NCI-H1417 treated with DMSO at 0.1 percent for 48 hours (cell line): ENCODE measurements around the gene WASHC2A.
"Not testable (repeated sequence)": the region's sequence is repeated elsewhere in the genome, so short reads cannot be mapped to it uniquely, and the experiment has no call there.

ENCODE experiments used
- DNase-seq: peaks from one replicate; lab custom pipeline; 2025; lab: John Stamatoyannopoulos, UW

Gene WASHC2A

DNA sequence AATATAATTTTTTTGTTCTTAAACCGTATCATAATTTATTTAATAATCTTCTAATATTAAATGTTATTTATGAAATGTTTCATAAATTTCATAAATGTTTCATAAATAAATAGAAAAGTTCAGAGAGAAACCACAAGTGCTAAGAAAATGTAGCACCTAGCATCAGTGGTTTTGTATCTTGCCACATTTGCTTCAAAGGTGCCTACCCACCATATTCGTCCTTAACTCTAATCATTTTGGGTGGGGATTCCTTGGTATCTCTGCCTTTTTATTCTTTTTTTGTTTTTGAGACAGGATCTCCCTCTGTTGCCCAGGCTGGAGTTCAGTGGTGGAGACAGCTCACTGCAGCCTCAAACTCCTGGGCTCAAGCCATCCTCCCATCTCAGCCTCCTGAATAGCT, 7.4 kb downstream of the WASHC2A start:
- not testable (repeated sequence) for DNase-seq

- not testable (repeated sequence) for DNase-seq
Observed at GRCh38 chr10:50075544-50075943, 7.8 kb downstream of the WASHC2A start.

GRCh38 chr10:50091304-50091703, 23.6 kb downstream of the WASHC2A start:
- not testable (repeated sequence) for DNase-seq

GRCh38 chr10:50092928-50093327, 25.2 kb downstream of the WASHC2A start:
- DNase-seq, result not testable (repeated sequence)

DNA sequence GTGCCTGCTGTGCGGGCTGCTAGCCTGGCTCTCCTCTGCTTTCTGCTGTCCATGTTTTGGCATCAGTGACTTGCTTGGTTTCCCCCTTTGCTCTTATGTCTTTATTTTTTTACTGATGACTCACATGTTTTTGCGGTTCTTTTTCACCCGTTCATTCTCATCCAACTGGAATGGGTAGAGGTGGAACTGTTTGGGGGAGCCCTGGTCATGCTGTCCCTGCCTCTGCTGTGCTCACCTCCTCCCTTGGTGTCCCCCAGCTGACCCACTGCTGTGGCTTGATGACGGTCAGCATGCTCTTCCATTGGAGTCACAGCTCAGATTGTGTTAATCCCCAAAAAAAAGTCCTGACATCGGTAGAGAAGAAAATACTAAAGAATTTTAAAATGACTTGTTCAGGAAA, 26.9 kb downstream of the WASHC2A start:
- not testable (repeated sequence) for DNase-seq

DNA sequence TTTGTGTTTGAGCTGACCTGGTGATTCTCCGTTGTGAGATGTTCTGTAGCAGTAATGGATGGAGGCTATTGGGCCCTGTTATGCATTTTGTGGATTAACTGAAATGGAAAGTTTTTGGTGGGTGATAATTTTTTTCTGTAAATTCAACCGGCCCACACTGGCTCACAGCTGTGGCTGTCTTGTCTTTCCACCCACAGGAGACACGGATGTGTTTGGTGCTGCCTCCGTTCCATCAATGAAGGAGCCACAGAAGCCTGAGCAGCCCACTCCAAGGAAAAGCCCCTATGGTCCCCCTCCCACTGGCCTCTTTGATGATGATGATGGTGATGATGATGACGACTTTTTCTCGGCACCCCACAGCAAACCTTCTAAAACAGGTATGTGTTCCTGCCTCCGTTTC, 27.6 kb downstream of the WASHC2A start:
- DNase-seq, result not testable (repeated sequence)

DNA sequence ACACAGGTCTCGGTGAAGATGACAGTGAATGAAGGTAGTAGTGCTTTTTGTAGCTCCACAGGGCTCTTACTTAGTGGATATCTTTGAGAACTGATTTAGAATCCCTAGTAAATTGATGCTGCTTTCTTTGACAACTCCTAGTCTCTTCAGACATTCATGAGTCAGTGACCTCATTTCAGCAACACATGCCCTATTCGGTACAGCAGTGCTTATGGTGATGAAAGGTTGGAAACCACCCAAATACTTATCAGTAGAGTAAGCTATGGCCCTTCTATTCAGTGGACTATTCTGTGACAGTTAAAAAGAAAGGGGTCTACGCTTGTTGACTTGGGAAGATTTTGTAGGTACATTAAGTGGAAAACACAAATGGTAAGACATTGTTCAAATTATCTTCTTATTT, 29.0 kb downstream of the WASHC2A start:
- not testable (repeated sequence) for DNase-seq

DNA sequence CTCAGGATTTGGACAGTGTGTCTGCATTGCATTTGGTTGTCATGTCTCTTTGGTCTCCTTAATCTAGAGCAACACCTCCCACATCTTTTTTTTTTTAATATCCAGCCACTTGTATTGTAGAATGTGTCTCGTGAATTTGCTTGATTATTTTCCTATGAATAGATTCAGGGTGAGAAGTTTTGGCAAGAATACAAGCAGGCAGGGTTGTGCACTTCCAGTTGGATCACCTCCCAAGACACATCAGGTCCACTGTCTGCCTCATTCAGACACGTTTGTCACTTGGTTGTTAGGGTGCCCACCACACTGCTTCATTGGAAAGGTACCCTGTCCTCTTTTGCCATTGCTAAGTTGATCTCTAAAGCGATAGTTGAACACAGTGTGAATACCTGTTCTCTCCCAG, 30.9 kb downstream of the WASHC2A start:
- not testable (repeated sequence) for DNase-seq

- DNase-seq, result not testable (repeated sequence)
Observed at GRCh38 chr10:50101139-50101582, 33.4 kb downstream of the WASHC2A start.

DNA sequence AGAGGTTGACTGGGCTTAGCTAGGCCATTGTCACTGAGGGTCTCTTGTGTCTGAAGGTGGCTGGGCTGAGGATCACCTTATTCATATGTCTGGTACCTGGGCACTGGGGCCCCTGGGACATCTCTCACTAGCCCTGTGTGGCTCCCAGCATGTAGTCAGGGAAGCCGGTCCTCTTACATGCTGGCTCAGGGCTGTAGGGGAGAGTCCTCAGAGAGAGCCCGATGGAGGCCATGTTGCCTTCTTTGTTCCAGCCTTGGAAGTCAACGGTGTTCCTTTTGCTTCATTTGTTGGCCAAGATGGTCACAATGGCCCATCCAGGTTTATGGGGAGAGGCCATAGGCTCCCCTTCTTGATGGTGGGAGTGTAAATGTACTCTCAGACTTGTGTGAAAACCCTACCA, 34.0 kb downstream of the WASHC2A start:
- not testable (repeated sequence) for DNase-seq

DNA sequence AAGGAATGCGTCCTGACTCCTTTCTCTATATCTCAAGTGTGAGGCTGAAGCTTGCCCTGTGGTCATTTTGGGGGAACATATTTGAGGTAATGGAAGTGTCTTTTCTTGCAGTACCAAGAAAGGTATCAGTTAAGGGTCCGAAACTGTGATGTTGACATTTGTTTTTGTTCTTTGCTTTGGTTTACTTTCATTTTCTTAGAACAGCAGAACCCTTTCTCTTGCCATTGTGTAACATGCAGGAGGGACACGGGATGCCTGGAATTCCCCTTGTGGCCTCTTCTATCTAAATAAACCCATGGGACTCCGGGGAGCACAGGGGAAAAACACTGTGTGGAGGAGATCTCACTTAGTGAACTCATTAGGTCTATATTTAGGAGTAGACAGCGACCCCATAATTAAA, 34.5 kb downstream of the WASHC2A start:
- not testable (repeated sequence) for DNase-seq

- DNase-seq, result not testable (repeated sequence)
Observed at GRCh38 chr10:50108999-50109698, 41.4 kb downstream of the WASHC2A start.

GRCh38 chr10:50112419-50113112, 44.8 kb downstream of the WASHC2A start:
- not testable (repeated sequence) for DNase-seq

DNA sequence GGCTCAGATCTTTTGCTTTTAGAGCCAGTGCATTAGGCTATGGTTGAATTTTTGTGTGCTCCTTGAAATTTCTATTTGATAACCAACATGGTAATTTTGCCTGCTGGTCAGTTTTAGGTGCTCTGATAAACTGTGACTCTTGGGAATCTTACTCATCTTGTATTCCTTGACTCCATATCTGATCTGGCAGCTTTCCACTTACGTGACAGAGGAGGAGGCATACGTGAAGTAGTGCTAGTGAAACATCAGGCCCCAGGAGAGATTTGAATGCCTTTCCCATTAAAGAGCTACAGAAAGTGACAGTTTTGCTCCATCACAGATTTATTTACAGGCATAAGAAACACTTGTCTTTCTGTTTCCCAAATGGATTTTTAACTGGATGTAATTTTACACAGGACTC, 59.0 kb downstream of the WASHC2A start:
- DNase-seq, result not testable (repeated sequence)

- DNase-seq, result not testable (repeated sequence)
Observed at GRCh38 chr10:50127770-50128292, 60.1 kb downstream of the WASHC2A start.

- DNase-seq, result not testable (repeated sequence)
Observed at GRCh38 chr10:50131245-50131965, 63.7 kb downstream of the WASHC2A start.

GRCh38 chr10:50132322-50132721, 64.6 kb downstream of the WASHC2A start:
- DNase-seq, result not testable (repeated sequence)

DNA sequence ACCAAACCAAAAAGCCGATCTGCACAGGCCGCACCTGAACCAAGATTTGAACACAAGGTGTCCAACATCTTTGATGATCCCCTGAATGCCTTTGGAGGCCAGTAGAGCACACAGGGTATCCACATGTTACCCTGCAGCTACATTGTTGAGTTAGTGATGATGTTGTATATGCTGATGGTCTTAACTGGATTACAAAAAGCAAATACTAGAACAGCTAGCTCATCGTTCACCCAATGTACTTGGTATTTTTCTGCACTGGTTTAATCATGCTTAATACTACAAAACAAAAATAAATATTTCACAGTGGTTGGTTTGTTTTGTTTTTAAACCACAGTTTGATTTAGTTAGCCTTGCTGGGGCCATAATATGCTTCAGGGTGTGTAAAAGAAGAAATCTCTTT, 65.1 kb downstream of the WASHC2A start:
- DNase-seq, result not testable (repeated sequence)

DNA sequence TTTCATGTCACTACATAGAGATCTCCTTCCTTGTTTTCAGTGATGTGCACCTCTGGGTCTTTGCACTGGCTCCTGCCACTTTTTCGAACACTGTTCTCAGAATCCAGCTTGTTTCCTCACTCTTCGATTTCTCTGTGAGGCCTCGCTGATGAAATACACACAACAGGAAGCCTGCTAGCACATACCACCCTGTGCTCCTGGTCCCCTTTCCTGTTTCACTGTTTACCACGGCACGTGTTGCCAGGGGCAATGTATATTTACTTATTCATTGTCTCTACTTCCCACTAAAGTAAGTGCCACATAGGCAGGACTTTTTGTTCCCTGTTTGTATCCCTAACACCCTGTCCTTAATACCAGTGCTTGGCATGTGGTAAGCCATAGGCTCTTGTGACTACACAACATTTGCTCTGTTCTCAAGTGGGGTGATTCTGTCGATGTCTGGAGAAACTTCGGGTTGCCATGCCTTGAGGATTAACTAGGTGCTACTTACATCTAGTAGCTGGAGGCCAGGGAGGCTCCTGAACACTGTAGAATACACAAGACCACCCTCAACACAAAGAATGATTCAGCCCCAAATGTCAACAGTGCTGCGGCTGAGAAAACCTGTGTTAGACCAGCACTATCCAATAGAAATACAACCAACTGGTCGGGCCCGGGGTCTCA, 75.9 kb downstream of the WASHC2A start:
- not testable (repeated sequence) for DNase-seq

GRCh38 chr10:50145575-50145974, 77.8 kb downstream of the WASHC2A start:
- not testable (repeated sequence) for DNase-seq

DNA sequence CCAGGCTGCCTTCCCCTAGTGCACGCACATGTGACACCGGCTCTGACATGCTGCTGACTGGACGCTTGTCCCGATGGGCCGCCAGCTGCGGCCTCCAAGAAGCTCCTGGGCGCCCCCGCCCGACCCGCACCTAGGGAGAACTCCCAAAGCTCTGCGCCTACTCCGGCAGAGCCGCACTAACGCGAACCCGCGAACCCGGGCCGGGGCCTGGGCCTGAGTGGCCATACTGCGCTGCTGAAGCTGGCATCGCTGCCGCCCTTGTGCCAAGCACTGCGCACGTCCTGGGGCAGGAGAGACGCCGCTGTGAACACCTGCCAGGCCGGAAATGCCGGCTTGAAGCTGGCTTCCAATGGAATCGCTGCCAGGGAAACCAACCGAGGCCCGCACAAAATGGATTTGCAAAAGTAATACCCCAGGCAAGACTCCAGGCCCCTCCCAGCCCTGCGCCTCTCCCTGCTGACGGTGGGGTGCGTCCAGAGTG, 85.1 kb downstream of the WASHC2A start:
- no peak for DNase-seq

- DNase-seq, result not testable (repeated sequence)
Observed at GRCh38 chr10:50157868-50158267, 90.1 kb downstream of the WASHC2A start.
